CD4-positive, alpha-beta T cell treated with Interferon alpha-2 for 1 hour (primary cell): ENCODE data around the gene SPAG7.
"Not testable (repeated sequence)": the region's sequence is repeated elsewhere in the genome, so short reads cannot be mapped to it uniquely, and the experiment has no call there.

Source experiments
- DNase-seq, 2 donors: peaks; one replicate each; pipeline ENCODE4 v3.0.0-alpha.2; 2020 to 2022

SPAG7 gene

DNA sequence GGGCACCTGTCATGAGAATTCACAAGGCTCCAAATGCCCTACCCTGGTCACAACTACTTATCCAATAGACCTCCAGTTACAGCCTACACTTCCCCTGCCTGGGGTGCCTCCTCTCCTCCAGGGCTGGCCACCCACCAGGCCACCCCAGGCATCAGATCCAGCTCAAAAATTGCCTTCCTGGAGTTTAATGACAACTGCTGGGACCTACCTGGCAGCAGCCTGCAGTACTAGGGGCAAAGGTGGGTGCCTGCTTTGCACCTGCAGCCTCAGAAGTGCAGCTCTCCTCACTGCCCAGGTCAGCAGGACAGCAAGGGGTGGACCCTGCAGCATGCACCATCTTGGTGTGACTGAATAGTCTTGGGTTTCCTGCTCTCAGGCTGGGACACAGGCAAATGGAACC is 32.0 kb downstream of the SPAG7 start:
- no peak for DNase-seq

DNA sequence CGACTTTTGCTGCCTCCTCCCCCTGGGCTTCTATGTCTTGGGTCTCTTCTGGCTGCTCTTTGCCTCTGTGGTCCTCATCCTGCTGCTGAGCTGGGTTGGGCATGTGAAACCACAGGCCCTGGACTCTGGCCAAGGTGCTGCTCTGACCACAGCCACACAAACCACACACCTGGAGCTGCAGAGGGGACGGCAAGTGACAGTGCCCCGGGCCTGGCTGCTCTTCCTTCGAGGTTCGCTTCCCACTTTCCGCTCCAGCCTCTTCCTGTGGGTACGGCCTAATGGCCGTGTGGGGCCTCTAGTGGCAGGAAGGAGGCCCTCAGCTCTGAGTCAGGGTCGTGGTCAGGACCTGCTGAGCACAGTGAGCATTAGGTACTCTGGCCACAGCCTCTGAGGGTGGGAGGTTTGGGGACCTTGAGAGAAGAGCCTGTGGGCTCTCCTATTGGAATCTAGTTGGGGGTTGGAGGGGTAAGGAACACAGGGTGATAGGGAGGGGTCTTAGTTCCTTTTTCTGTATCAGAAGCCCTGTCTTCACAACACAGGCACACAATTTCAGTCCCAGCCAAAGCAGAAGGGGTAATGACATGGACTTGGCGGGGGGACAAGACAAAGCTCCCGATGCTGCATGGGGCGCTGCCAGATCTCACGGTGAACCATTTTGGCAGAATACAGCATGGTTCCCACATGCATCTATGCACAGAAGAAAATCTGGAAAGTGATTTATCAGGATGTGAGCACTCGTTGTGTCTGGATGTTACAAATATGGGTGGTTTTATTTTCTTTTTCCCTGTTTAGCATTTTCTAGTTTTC is 33.2 kb downstream of the SPAG7 start:
- DNase-seq, result peak; percentile 7 to 28

DNA sequence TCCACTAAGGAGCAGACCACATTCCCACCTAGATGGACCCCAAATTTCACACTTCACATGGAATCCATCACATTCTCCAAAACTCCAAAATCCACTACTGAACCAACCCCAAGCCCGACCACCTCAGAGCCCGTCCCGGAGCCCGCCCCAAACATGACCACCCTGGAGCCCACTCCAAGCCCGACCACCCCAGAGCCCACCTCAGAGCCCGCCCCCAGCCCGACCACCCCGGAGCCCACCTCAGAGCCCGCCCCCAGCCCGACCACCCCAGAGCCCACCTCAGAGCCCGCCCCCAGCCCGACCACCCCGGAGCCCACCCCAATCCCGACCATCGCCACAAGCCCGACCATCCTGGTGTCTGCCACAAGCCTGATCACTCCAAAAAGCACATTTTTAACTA is 34.0 kb downstream of the SPAG7 start:
- no peak for DNase-seq

DNA sequence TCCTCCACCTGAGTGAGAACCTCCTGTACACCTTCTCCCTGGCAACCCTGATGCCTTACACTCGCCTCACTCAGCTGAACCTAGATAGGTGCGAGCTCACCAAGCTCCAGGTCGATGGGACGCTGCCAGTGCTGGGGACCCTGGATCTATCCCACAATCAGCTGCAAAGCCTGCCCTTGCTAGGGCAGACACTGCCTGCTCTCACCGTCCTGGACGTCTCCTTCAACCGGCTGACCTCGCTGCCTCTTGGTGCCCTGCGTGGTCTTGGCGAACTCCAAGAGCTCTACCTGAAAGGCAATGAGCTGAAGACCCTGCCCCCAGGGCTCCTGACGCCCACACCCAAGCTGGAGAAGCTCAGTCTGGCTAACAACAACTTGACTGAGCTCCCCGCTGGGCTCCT is 34.9 kb downstream of the SPAG7 start:
- DNase-seq, result no peak

DNA sequence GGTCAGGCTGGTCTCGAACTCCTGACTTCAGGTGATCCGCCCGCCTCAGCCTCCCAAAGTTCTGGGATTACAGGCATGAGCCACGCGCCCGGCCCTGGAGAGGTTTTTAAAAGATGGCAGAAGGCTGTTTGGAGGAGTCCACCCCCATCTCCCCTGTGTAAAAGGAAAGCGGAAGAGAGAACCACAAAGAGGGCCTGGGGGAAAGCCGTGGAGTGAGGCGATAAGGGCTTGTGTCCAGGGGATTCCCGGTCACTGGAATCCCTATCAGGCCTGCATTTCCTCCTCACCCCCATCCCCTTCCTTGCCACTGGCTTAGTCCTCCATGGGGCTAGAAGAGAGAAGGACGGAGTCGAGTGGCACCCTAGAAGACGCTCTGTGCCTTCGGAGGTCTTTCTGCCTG is 35.7 kb downstream of the SPAG7 start, which contains the start of gene GP1BA:
Gene GP1BA, plus strand, starts transcription at position 315 of the 400 bp plus-strand sequence. CDS start 328 bp downstream, outside the sequence.
- no peak for DNase-seq

DNA sequence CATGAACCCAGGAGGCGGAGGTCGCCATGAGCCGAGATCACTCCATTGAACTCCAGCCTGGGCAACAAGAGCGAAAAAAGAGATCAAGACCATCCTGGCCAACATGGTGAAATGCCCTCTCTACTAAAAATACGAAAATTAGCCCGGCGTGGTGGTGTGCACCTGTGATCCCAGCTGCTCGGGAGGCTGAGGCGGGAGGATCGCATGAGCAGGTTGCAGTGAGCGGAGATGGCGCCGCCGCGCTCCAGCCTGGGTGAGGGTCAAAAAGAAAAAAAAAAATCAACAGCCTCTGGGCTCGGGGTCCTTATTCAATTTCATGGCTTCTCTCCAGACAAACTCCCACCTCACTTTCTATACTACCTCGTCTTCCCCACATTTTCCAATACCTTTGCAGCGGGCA is 38.7 kb downstream of the SPAG7 start:
- DNase-seq, result no peak

DNA sequence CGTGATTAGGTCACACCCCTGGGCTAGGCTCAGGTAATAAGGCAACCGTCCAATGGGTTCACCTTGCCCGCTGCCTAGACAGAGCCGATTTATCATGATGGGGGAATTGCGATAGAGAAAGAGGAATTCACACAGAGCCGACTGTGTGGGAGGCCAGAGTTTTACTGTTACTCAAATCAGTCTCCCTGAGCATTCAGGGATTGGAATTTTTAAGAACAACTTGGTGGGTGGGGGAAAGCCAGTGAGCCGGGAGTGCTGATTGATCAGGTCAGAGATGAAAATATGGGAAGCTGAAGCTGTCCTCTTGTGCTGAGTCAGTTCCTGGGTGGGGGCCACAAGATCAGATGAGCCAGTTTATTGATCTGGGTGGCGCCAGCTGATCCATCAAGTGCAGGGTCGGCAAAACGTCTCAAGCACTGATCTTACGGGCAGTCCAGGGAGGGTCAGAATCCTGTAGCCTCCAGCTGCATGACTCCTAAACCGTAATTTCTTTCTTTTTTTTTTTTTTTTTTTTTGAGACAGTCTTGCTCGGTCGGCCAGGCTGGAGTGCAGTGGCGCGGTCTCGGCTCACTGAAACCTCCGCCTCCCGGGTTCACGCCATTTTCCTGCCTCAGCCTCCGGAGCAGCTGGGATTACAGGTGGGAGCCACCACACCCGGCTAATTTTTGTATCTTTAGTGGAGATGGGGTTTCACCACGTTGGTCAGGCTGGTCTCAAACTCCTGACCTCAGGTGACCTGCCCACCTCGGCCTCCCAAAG is 40.9 kb downstream of the SPAG7 start:
- DNase-seq, result not testable (repeated sequence)

DNA sequence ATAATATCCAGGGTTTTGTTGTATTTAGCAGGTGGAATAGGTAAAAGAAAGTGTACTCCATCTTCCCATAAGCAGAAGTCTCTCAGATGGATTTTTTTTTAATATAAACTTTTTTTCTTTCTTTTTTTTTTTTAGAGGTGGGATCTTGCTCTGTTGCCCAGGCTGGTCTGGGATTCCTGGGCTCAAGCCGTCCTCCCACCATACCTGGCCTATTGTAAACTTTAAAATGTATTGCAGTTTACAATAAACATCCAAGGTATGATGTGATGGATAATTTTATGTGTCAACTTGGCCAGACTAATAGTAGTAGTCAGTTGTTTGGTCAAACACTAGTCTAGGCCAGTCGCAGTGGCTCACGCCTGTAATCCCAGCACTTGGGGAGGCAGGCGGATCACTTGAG is 46.3 kb downstream of the SPAG7 start:
- no peak for DNase-seq

DNA sequence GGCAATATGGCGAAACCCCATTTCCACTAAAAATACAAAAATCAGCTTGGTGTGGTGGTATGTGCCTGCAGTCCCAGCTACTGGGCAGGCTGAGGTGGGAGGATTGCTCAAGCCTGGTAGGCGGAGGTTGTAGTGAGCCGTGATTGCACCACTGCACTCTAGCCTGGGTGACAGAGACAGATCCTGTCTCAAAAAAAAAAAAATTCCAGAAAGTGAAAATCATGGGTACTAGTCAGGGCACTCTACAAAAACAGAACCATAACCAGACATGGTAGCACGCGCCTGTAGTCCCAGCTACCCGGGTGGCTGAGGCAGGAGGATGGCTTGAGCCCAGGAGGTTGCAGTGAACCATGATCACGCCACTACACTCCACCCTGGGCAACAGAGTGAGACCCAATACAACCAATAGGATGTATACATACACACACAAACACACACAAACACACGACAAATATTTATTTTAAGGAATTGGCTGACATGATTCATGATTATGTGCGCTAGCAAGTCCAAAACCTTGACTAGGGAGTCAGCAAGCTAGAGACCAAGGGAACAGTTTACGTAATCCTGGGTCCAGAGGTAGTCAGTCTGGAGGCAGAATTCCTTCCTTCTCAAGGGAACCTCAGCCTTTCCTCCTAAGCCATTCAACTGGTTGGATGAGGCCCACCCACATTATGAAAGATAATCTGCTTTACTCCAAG is 47.1 kb downstream of the SPAG7 start:
- peak in 1 of 2 donors; percentile 37 for DNase-seq

DNA sequence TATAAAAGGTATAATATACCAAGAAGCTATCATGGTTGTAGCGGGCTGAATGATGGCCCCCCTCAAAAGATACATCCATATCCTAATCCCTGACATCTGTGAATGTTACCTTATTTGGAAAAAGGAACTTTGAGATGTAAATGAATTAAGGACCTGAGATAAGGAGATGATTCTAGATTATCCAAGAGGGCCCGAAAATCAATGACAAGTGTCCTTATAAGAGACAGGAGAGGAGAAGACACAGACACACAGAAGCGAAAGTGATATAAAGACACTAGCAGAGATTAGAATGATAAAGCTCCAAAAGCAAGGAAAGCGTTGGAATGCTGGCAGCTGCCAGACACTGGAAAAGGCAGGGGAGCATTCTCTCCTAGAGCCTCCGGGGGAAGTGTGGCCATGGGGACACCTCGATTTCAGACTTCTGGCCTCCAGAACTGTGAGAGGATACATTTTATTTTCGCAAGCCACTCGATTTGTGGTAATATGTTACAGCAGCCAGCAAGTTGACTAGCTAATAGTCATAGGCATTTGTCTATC is 48.0 kb downstream of the SPAG7 start:
- DNase-seq, result no peak

DNA sequence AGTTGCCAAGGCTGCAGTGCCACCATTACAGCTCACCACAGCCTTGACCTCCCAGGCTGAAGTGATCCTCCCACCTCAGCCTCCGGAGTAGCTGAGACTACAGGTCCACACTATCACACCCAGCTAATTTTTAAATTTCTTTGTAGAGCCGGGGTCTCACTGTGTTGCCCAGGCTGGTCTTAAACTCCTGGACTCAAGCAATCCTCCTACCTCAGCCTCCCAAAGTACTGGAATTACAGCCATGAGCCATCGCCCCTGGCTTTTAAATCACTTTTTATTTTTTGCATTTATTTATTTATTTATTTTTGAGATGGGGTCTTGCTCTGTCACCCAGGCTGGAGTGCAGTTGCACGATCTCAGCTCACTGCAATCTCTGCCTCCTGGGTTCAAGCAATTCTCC is 53.1 kb downstream of the SPAG7 start:
- not testable (repeated sequence) for DNase-seq

DNA sequence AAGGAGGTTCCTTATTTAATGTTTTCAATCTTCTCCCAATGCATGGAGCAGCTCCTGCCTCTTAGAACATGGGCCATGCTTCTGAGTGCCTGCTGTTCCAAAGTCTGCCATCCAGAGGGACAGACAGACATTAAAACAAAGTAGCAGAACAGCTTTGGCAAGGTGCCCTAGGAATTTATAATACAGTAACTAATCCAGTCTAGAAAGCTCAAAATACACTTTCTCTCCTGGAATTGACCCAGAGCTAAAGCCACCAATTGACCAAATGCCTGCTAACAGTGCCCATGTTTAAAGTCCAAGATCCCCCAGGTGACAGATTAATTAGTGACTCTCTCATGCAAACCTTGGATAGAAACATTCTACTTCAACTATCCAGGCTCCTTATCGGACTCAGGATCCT is 53.6 kb downstream of the SPAG7 start:
- no peak for DNase-seq
